GM12865 (cell line): ENCODE measurements around the gene CCDC15.

ENCODE experiments used
- DNase-seq: peaks from one replicate; pipeline ENCODE4 v3.0.0; 2010; ENCODE audit warnings: low read depth
- H3K4me3 ChIP-seq: 2 replicates; pipeline ENCODE4 v1.5.1; 2011; ENCODE audit warnings: mild to moderate bottlenecking, low read depth, low read length, control low read depth
- TF ChIP-seq, protein P1 (sequence below): IDR thresholded peaks from 2 replicates; pipeline ENCODE4 v1.5.1; 2011; ENCODE audit warnings: low read length, control low read depth, low read depth, inconsistent platforms; ENCODE audit not compliant: insufficient read depth; ENCODE audit errors: missing control alignments

Gene CCDC15

GRCh38 chr11:124953753-124954589, at the start of gene CCDC15:
Gene CCDC15 (plus strand): TSS chr11:124954202. CDS start chr11:124954733, 531 bp downstream.
- H3K4me3 ChIP-seq = peak within 1 kb of the TSS; percentile 99
- TF ChIP-seq, protein P1, sequence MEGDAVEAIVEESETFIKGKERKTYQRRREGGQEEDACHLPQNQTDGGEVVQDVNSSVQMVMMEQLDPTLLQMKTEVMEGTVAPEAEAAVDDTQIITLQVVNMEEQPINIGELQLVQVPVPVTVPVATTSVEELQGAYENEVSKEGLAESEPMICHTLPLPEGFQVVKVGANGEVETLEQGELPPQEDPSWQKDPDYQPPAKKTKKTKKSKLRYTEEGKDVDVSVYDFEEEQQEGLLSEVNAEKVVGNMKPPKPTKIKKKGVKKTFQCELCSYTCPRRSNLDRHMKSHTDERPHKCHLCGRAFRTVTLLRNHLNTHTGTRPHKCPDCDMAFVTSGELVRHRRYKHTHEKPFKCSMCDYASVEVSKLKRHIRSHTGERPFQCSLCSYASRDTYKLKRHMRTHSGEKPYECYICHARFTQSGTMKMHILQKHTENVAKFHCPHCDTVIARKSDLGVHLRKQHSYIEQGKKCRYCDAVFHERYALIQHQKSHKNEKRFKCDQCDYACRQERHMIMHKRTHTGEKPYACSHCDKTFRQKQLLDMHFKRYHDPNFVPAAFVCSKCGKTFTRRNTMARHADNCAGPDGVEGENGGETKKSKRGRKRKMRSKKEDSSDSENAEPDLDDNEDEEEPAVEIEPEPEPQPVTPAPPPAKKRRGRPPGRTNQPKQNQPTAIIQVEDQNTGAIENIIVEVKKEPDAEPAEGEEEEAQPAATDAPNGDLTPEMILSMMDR = no peak
- DNase-seq = peak; percentile 97

GRCh38 chr11:124915541-124916369, 38.2 kb upstream of the CCDC15 start:
- H3K4me3 ChIP-seq = no peak overlapping the region
- no peak for DNase-seq
- TF ChIP-seq, protein P1 = no peak

DNA sequence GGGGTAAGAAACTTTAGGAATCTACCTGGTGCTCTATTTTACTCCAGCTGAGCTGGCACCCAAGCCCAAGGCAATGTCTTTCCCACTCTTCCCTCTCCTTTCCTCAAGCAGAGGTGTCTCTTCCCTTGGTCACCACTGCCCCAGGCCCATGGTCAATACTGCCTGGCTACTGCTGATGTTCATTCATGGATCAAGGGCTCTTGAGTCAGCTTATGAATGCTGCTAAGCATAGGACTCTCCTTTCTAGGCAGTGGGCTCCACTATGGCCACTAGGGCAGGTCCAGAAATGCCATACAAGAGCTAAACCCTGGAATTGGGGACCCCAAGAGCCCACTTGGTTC, 37.7 kb upstream of the CCDC15 start:
- no peak for DNase-seq
- H3K4me3 ChIP-seq = no peak overlapping the region
- TF ChIP-seq, protein P1 = no peak

GRCh38 chr11:124917115-124917637, 36.8 kb upstream of the CCDC15 start:
- TF ChIP-seq, protein P1 = no peak
- H3K4me3 ChIP-seq = no peak overlapping the region
- DNase-seq = no peak

DNA sequence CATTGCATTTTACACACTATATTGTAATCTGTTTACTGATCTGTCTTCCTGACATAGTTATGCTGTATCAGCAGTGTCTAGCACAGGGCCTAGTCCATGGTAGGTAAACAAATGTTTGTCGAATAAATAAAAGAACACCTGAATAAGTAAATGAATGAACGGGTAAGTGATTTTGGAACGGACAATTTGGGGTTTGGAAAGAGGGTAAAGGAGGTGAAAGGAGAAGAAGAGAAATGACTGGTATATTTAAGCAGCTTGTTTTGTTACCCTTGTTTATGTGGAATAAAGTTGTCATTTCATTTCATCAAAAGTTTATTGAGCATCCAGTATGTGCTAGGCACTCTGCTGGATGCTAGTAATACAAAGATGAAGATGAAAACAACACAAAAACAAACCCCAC, 35.1 kb upstream of the CCDC15 start, which contains the start of gene HEPN1:
HEPN1 (plus strand) TSS at position 301 of the 400 bp plus-strand sequence.
- TF ChIP-seq, protein P1 = no peak
- no peak for DNase-seq
- H3K4me3 ChIP-seq = no peak within 1 kb of the TSS

- TF ChIP-seq, protein P1 = no peak
- H3K4me3 ChIP-seq = no peak overlapping the region
- DNase-seq = no peak
These were observed 34.1 kb upstream of the CCDC15 start for GRCh38 chr11:124919898-124920297.
